ENCODE data around the gene CCDC57.

Gene CCDC57

DNA sequence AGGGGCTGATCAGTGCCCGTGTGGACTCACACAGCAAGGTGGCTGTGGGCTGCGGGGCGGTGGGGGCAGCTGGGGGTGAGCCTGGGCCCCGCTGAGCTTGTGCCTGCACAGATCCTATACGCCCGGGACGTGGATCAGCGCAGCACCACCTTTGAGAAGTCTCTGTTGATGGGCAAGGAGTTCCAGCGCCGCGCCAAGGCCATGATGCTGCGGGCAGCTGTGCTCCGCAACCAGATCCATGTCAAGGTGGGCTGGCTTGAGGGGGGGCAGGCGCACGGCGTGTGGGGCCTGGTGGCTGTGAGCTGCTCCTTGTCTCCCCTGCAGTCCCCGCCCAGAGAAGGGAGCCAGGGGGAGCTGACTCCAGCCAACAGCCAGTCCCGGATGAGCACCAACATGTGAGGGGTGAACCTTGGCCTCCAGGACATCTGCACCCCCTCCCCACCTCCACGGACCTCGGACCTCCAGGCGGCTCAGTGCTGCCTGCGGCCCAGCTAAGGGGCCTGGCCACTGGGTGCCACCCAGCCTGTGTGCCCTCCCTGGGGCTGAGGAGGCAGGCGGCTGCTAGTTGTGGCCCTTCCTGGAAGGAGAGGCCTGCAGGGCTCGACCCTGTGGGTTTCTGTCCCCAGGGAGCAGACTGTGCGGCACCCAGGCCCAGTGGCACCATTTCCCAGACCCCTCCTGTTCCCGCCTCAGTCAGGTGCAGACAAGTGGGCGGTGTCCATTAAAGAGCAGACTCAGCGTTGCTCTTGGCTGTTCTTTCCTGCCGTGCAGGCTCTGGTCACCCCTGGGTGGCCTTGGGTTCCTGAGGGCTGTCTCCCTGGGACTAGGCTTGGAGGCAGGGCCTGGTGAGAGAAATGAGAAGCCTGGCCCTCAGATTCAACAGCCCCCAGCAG is 155.7 kb downstream of the CCDC57 start:
- no peak for DNase-seq

DNA sequence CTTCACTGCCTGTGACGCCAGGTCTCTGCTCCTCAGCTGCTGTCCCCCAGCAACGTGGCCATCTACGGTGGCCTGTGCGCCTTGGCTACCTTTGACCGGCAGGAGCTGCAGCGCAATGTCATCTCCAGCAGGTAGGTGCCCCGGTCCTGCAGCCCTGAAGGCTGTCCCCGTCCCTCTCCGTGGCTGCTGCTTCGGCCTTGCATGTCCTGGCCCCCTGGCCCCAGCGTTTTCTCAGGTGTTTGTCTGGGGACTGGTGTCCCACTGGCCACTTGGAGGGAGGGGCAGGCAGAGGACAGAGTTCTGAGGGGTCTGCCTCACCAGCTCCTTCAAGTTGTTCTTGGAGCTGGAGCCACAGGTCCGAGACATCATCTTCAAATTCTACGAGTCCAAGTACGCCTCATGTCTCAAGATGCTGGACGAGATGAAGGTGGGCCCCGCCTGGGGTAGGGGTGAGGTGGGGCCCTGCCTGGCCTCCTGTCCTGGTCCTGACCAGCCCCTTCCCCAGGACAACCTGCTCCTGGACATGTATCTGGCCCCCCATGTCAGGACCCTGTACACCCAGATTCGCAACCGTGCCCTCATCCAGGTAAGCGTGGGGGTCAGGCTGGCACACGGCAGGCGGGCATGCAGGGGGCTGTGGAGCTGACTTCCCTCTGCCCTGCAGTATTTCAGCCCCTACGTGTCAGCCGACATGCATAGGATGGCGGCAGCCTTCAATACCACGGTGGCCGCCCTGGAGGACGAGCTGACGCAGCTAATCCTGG is 156.5 kb downstream of the CCDC57 start:
- no peak for DNase-seq

DNA sequence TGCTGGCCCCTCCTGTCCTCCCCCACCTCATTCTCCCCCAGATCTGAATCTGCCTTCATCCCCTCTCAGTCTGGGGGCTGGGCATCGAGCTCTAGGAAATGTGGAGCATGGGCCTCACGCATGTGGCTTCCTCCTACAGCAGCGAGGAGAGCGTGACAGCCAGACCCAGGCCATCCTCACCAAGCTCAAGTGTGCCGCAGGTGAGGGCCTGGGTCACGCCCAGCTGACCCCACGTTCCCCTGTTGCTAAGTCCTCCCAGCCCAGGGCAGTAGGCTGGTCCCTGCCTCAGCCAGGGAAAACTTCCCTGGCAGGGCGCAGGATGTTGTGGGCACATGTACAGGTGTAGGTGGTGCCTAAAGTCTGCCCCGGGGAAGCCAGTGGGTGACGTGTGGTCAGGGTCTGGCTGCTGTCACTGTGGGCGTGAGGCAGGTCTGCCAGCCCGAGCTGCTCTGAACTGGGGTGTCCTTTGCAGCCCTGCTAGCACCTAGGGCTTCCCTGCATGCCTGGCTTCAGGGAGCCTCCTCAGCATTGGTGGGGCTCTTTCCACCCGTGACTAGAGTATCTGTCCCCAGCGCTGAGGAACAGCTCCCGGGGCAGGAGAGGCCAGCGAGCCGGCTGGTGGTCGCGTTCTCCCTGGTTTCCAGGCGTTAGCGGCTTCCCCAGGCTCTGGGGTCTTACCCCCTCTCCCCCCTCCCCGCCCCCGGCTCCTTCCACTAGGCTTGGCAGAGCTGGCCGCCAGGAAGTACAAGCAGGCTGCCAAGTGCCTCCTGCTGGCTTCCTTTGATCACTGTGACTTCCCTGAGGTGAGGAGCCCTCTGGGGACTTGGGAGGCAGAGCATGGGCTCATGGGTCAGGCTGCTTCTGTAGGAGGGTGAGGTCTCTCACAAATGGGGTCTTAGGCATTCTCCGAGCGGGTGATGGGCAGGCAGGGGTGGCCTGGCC is 157.3 kb downstream of the CCDC57 start:
- no peak for DNase-seq

DNA sequence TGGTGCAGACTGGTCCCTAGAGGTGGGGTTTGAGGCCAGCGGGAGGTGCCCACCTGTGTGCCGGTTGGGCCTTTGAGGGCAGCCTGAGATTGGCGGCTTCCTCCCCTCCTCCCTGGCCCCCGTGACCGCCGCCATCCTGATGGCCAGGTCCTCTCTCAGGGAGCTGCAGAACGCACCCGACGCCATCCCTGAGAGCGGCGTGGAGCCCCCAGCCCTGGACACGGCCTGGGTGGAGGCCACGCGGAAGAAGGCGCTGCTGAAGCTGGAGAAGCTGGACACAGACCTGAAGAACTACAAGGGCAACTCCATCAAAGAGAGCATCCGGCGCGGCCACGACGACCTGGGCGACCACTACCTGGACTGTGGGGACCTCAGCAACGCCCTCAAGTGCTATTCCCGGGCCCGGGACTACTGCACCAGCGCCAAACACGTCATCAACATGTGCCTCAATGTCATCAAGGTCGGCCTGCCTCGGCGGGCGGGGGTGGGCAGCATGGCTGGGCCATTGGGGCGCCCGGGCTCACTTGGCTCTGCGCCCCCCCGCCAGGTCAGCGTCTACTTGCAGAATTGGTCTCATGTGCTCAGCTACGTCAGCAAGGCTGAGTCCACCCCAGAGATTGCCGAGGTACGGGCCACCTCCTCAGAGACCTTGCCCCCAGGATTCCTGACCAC is 158.2 kb downstream of the CCDC57 start:
- DNase-seq, result no peak

DNA sequence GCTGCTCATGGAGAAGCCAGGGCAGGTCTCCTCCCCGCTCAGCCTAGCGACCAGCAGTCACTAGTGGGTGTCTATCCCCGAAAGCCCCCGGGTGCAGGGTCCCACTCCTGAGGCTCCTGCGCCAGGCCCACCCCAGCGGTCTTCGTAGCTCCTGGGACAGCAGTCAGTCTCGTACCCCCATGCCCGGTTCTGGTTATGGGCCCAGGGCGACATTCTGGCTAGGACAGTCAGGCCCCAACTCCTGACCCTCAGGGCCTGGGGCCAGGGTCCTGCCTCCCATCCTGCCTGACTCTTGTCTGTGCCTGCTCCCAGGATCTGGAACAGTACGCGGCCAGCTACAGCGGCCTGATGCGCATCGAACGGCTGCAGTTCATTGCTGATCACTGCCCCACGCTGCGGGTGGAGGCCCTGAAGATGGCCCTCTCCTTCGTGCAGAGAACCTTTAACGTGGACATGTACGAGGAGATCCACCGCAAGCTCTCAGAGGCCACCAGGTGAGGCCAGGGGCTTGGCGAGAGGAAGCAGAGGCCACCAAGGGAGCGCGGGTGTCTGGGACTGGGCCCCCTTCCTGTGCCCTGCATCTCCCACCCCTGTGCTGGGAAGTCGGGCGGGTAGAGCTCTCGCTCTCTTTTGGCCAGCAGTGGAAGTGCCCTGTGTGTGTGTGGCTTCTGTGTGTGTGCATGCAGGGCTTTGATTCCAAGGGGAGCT is 158.9 kb downstream of the CCDC57 start:
- DNase-seq, result no peak

DNA sequence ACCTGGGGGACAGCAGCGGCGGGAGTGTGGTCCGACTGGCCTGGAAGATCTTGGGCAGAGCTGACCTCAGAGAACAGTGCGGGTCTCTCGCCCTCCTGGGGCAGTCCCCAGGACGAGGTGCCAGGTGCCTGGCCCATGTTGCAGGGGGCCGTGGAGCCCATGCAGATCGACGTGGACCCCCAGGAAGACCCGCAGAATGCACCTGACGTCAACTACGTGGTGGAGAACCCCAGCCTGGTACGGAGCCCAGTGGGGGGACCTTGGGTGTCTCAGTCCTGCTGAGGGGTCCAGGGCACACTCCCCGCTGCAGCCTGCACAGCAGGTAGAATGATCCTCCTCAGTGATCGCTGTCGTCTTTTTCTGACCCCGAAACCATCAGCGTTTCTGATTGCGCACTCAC is 159.5 kb downstream of the CCDC57 start:
- DNase-seq, result no peak

DNA sequence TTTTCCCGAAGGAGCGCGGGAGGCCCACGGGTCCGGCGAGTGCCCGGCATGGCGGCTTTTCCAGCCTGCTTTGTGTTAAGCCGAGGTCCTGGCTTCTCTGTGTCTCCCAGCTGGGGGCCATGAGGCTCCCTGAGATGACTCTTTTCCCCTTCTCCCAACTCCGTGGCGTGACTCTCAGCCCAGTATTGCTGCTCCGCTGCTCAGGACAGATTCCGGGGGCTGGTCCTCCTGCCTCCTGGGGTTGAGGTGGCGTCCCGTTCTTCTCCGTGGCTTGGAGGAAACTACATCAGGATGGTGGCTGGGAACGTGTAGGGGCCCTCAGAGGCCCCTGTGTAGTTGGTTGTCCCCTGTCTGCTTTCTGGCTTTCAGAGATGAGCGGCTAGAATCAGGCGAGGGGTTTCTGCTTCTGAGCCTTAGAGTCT is 160.0 kb downstream of the CCDC57 start:
- DNase-seq, result no peak

DNA sequence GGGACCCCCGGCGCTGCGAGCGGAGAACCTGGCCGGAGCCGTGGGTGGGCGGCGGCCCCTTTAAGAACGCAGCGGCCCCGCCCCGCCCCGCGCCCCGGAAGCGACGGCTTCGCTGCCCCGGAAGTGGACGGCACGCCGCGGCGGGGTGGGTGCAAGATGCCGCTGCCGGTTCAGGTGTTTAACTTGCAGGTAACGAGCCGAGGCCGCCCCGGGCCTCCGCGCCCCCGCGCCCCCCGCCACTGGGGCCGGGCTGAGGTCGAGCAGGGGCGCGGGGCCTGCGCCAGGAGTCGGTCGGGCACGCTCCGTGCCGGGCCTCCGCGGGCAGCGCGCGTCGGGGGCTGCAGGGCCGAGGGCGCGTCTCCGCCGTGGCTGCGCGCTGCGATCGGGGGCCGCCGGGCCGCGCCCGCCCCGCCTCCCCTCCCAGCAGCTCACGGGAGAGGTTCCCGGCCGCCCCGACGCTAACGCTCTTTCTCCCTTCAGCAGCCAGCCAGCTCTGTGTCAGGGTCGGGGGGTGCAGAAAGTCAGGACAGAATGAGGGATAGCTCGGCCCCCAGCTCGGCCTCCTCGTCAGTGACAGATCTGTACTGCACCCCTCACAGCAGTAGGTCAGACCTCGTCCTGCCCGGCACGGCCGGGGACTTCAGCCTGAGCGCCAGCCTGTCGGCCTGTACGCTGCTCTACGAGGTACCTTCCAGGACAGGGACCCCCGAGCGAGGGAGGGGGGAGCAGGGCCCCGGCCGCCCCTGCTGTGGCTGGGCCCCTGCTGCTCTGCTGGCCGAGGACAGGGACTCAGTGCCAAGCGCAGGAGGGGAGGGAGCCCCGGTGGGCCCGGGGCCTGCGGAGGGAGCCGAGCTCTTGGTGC is 160.6 kb downstream of the CCDC57 start, which contains the start of the genes GPS1 and RFNG:
GPS1 (plus strand) TSS at position 123 of the 862 bp plus-strand sequence; CDS start at position 157, 34 bp downstream.
RFNG (minus strand) TSS at position 36 of the 862 bp plus-strand sequence. CDS start 45 bp downstream, outside the sequence.
- peak; percentile 31 for DNase-seq

Data from SHP77 treated with DMSO at 0.1 percent for 48 hours (cell line).